ENCODE measurements around the gene KCNF1. TPM values are rescaled to one million over a fixed set of nuclear protein-coding genes. Genes with fewer than 3 reads are reported as not detected.

KCNF1 gene
- total RNA-seq, 2 donors from 2014 or later = not detected

DNA sequence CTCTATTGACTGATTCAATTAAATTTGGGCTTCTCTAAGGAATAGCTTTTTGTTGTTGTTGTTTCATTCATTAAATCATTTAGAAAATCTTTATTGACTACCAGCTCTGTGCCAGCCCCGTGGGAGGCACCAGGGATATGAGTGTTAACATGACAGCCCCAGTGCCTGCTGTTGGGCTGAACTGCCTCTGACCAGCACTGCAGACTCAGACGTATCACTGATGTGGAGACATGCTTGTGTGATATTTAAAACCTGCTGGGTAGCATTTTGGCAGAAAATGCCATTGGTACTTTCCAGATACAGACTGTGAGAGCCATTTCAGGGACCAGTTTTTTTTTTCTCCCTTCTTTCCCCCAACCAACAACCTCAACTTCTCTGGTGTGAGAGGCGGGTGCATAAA is 38.6 kb upstream of the KCNF1 start:
- Histone ChIP-seq H3K4me3 (no peak overlapping the region), H3K9me3 (no peaks in the 10 kb centered on the region), H3K27me3 (replicated peaks; ENCODE audit: insufficient read depth) (no peaks in the 10 kb centered on the region), H3K27ac (no peak overlapping the region), H3K4me1 (ENCODE audit: control insufficient read depth in 1 of 2, low read depth in 2 of 2) (no peaks in the 10 kb centered on the region), H3K36me3 (no peaks in the 10 kb centered on the region)
- ATAC-seq (ENCODE audit: insufficient number of reproducible peaks, low FRiP score, low read depth) (no peak), DNase-seq (ENCODE audit: low spot score) (no peak)
- TF ChIP-seq, protein P1, sequence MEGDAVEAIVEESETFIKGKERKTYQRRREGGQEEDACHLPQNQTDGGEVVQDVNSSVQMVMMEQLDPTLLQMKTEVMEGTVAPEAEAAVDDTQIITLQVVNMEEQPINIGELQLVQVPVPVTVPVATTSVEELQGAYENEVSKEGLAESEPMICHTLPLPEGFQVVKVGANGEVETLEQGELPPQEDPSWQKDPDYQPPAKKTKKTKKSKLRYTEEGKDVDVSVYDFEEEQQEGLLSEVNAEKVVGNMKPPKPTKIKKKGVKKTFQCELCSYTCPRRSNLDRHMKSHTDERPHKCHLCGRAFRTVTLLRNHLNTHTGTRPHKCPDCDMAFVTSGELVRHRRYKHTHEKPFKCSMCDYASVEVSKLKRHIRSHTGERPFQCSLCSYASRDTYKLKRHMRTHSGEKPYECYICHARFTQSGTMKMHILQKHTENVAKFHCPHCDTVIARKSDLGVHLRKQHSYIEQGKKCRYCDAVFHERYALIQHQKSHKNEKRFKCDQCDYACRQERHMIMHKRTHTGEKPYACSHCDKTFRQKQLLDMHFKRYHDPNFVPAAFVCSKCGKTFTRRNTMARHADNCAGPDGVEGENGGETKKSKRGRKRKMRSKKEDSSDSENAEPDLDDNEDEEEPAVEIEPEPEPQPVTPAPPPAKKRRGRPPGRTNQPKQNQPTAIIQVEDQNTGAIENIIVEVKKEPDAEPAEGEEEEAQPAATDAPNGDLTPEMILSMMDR (IDR thresholded peaks at IDR 0.05) = no peak

DNA sequence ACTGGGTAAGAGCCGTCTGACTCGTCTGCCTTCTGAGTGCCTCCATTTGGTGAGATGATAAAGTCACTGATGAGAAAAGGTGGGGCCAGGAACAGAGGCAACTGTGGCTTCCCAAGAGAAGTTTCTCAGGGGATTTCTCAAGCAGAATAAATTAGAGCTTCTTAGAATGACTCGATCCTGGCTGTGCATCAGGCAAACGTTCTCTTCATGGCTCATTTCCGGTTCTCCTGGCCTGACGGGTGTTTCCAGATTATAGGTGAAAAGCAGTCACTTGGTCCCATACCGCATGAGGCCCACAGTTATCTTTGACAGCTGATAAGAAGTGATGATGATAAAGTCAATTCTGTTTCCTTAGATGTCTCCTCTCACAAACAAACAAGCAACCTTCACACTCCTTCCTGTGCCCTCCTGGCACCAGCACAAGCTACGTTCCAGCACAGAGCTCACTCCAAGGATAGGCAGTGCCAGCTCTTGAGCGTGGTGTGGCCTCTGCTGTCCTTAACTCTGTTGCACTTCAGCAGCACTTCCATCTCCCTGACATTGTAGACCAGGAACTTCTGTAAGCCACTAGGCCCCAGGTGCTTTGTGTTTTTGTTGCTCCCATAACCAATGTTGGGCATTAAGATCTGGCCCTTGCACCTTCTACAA is 37.8 kb upstream of the KCNF1 start:
- H3K36me3 ChIP-seq = no peaks in the 10 kb centered on the region
- DNase-seq (ENCODE audit: low spot score) = no peak
- H3K4me3 ChIP-seq = no peak overlapping the region
- no peak for ATAC-seq (ENCODE audit: insufficient number of reproducible peaks, low FRiP score, low read depth)
- TF ChIP-seq, protein P1 (IDR thresholded peaks at IDR 0.05) = no peak
- H3K27ac ChIP-seq = no peak overlapping the region
- no peaks in the 10 kb centered on the region for H3K9me3 ChIP-seq
- no peaks in the 10 kb centered on the region for H3K4me1 ChIP-seq (ENCODE audit: control insufficient read depth in 1 of 2, low read depth in 2 of 2)
- H3K27me3 ChIP-seq (replicated peaks; ENCODE audit: insufficient read depth) = no peaks in the 10 kb centered on the region

DNA sequence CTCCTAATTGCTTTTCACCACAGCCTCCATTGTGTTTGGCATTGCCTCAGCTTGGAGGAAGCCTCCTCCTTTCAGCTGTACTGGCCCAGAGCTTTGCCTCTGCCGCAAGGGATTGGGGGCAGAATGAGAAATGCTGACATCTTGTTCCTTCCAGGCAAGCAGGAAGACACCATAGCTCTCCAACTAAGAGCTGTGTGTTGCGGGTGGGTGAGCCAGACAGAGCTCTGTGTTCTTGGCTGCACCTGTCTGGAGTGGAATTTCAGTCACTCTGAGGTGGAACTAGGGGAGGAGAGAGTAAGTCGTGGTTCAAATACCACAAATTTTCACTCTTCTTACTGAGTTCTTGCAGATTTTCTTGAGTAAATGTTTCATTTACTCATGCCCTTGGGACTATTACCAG is 36.6 kb upstream of the KCNF1 start:
- TF ChIP-seq, protein P1 (IDR thresholded peaks at IDR 0.05) = no peak
- ATAC-seq (ENCODE audit: insufficient number of reproducible peaks, low FRiP score, low read depth) (no peak), DNase-seq (ENCODE audit: low spot score) (no peak)
- Histone ChIP-seq H3K36me3 (no peaks in the 10 kb centered on the region), H3K9me3 (no peaks in the 10 kb centered on the region), H3K4me3 (no peak overlapping the region), H3K27ac (no peak overlapping the region), H3K4me1 (ENCODE audit: control insufficient read depth in 1 of 2, low read depth in 2 of 2) (no peaks in the 10 kb centered on the region), H3K27me3 (replicated peaks; ENCODE audit: insufficient read depth) (no peaks in the 10 kb centered on the region)

DNA sequence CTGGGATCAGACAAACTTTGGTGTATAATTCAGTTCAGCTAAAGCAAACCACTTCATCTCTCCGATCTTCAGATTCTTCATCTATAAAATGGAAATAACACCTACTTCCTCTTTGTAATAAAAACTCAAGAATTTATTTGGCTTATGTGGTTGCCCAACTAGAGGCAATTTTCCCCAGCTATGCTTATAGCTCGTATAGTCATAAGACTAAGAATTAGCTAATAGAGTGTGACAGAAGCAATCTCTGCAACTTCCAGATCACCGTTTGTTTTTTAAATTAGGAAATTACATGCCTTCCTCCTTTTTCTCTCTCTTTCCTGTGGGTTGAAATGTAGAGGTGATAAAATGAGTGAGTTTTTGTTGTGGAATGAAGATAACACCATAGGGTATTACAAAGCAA is 35.3 kb upstream of the KCNF1 start:
- Histone ChIP-seq H3K27ac (no peak overlapping the region), H3K4me1 (ENCODE audit: control insufficient read depth in 1 of 2, low read depth in 2 of 2) (no peaks in the 10 kb centered on the region), H3K9me3 (no peaks in the 10 kb centered on the region), H3K4me3 (no peak overlapping the region), H3K27me3 (replicated peaks; ENCODE audit: insufficient read depth) (no peaks in the 10 kb centered on the region), H3K36me3 (no peaks in the 10 kb centered on the region)
- DNase-seq (ENCODE audit: low spot score) = no peak
- no peak for ATAC-seq (ENCODE audit: insufficient number of reproducible peaks, low FRiP score, low read depth)
- TF ChIP-seq, protein P1 (IDR thresholded peaks at IDR 0.05) = no peak

DNA sequence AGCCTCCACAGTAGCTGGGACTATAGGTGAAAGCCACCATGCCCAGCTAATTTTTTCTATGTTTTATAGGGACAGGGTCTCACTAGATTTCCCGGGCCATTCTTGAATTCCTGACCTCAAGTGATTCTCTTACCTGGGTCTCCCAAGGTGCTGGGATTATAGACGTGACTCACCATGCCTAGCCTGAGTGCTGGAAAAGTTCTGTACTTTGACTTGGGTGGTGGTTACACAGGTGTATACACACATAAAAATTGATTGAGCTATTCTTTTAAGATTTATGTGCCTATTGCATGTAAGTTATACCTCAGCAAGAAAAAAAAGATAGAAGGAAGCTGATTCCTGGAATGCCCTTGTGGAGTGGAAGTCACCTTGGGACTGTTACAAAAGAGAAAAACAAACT is 34.8 kb upstream of the KCNF1 start:
- TF ChIP-seq, protein P1 (IDR thresholded peaks at IDR 0.05) = no peak
- ATAC-seq (ENCODE audit: insufficient number of reproducible peaks, low FRiP score, low read depth) = no peak
- H3K36me3 ChIP-seq = no peaks in the 10 kb centered on the region
- no peaks in the 10 kb centered on the region for H3K27me3 ChIP-seq (replicated peaks; ENCODE audit: insufficient read depth)
- no peaks in the 10 kb centered on the region for H3K4me1 ChIP-seq (ENCODE audit: control insufficient read depth in 1 of 2, low read depth in 2 of 2)
- no peak overlapping the region for H3K4me3 ChIP-seq
- no peak overlapping the region for H3K27ac ChIP-seq
- H3K9me3 ChIP-seq = no peaks in the 10 kb centered on the region
- no peak for DNase-seq (ENCODE audit: low spot score)

Data from thoracic aorta (tissue), 2 donors.